Calu3 (cell line): ENCODE data around the gene TBX18. TPM values are rescaled to one million over a fixed set of nuclear protein-coding genes. Genes with fewer than 3 reads are reported as not detected.

Experiments
- BruUV-seq: library from RNA; stranded (reverse); fragments of 400-500 nt; replicated peaks from 2 replicates; lab custom pipeline; 2021; lab: Mats Ljungman, UMichigan
- CTCF ChIA-PET: fragments of 300-600 bp; sonication (Branson Sonifier 250); formaldehyde crosslinking; loops from one replicate; lab custom pipeline; 2022; ENCODE audit warnings: antibody characterized with exemption; lab: Charles Lee
- DNase-seq: peaks from one replicate; pipeline ENCODE4 v3.0.0; 2022
- H3K27ac Mint-ChIP-seq: one replicate; pipeline ENCODE4 v1.8.0; 2022; ENCODE audit warnings: mixed read lengths; ENCODE audit not compliant: unreplicated experiment
- H3K27me3 Mint-ChIP-seq: one replicate; pipeline ENCODE4 v1.8.0; 2022; ENCODE audit warnings: mixed read lengths; ENCODE audit not compliant: unreplicated experiment
- H3K36me3 Mint-ChIP-seq: one replicate; pipeline ENCODE4 v1.8.0; 2022; ENCODE audit warnings: mild to moderate bottlenecking, moderate library complexity, mixed read lengths; ENCODE audit not compliant: insufficient read depth, unreplicated experiment
- H3K4me1 Mint-ChIP-seq: one replicate; pipeline ENCODE4 v1.8.0; 2022; ENCODE audit warnings: mild to moderate bottlenecking, low read depth, mixed read lengths; ENCODE audit not compliant: unreplicated experiment
- H3K4me3 Mint-ChIP-seq: one replicate; pipeline ENCODE4 v1.8.0; 2022; ENCODE audit warnings: mild to moderate bottlenecking, low read depth, moderate library complexity, mixed read lengths; ENCODE audit not compliant: unreplicated experiment
- H3K9me3 Mint-ChIP-seq: one replicate; pipeline ENCODE4 v1.8.0; 2022; ENCODE audit warnings: low read depth, mixed read lengths; ENCODE audit not compliant: unreplicated experiment
- CTCF ChIP-seq: fragments of 200-600 bp; IDR thresholded peaks from one replicate; pipeline ENCODE4 v1.8.0; 2022; ENCODE audit warnings: antibody characterized with exemption; ENCODE audit not compliant: unreplicated experiment
- intact Hi-C: fragments of 100-400 bp; cut with micrococcal nuclease; formaldehyde crosslinking; loops from one replicate; pipeline ENCODE4 v1.10.0; 2022; ENCODE audit not compliant: unreplicated experiment
- total RNA-seq: library from RNA; stranded (reverse); gene quantifications from 2 replicates; pipeline ENCODE4 v1.2.3, GENCODE V29; 2022

TBX18 gene
- total RNA-seq, 1 experiment from 2014 or later = 48.5 TPM

GRCh38 chr6:84805145-84805544 lies 40.7 kb upstream of the TBX18 start:
- TF ChIP-seq CTCF = no peak
- Mint-ChIP-seq H3K4me1 (no peaks in the 10 kb centered on the region), H3K27ac (no peak overlapping the region), H3K9me3 (no peaks in the 10 kb centered on the region), H3K4me3 (no peak overlapping the region), H3K36me3 (no peaks in the 10 kb centered on the region), H3K27me3 (no peaks in the 10 kb centered on the region)
- no peak for DNase-seq
- intact Hi-C loops = no loop called here
- CTCF ChIA-PET = no interaction called here
- BruUV-seq = no TSS peak

GRCh38 chr6:84804720-84805119 lies 40.3 kb upstream of the TBX18 start:
- CTCF ChIA-PET = no interaction called here
- Mint-ChIP-seq H3K4me3 (no peak overlapping the region), H3K9me3 (no peaks in the 10 kb centered on the region), H3K27ac (no peak overlapping the region), H3K27me3 (no peaks in the 10 kb centered on the region), H3K4me1 (no peaks in the 10 kb centered on the region), H3K36me3 (no peaks in the 10 kb centered on the region)
- no peak for DNase-seq
- BruUV-seq = no TSS peak
- TF ChIP-seq CTCF = no peak
- intact Hi-C loops = no loop called here

GRCh38 chr6:84801250-84801649 lies 36.9 kb upstream of the TBX18 start:
- CTCF ChIA-PET = no interaction called here
- intact Hi-C loops = no loop called here
- no peak overlapping the region for H3K4me3 Mint-ChIP-seq
- H3K27ac Mint-ChIP-seq = no peak overlapping the region
- H3K27me3 Mint-ChIP-seq = no peaks in the 10 kb centered on the region
- no TSS peak for BruUV-seq
- no peak for TF ChIP-seq CTCF
- H3K36me3 Mint-ChIP-seq = no peaks in the 10 kb centered on the region
- H3K4me1 Mint-ChIP-seq = no peaks in the 10 kb centered on the region
- DNase-seq = no peak
- peaks cover 3% of the 10 kb centered on the region for H3K9me3 Mint-ChIP-seq

- Mint-ChIP-seq H3K4me3 (no peak overlapping the region), H3K27ac (no peak overlapping the region), H3K9me3 (peaks cover 3% of the 10 kb centered on the region), H3K27me3 (no peaks in the 10 kb centered on the region), H3K36me3 (no peaks in the 10 kb centered on the region), H3K4me1 (no peaks in the 10 kb centered on the region)
- CTCF ChIA-PET = no interaction called here
- DNase-seq = no peak
- no TSS peak for BruUV-seq
- intact Hi-C loops = no loop called here
- TF ChIP-seq CTCF = no peak
These were observed 33.9 kb upstream of the TBX18 start for GRCh38 chr6:84798257-84798656.

GRCh38 chr6:84796343-84796742 lies 31.9 kb upstream of the TBX18 start:
- Mint-ChIP-seq H3K27me3 (no peaks in the 10 kb centered on the region), H3K9me3 (peaks cover 3% of the 10 kb centered on the region), H3K36me3 (no peaks in the 10 kb centered on the region), H3K4me3 (no peak overlapping the region), H3K4me1 (no peaks in the 10 kb centered on the region), H3K27ac (no peak overlapping the region)
- CTCF ChIA-PET = interaction anchor here (0.9 kb wide), 1 partner anchor 13 kb away, joined by 3 read pairs; no protein-coding TSS in a partner anchor
- DNase-seq = no peak
- TF ChIP-seq CTCF = no peak
- no TSS peak for BruUV-seq
- intact Hi-C loops = no loop called here
